ENCODE data around the gene FAAP20.

DNA sequence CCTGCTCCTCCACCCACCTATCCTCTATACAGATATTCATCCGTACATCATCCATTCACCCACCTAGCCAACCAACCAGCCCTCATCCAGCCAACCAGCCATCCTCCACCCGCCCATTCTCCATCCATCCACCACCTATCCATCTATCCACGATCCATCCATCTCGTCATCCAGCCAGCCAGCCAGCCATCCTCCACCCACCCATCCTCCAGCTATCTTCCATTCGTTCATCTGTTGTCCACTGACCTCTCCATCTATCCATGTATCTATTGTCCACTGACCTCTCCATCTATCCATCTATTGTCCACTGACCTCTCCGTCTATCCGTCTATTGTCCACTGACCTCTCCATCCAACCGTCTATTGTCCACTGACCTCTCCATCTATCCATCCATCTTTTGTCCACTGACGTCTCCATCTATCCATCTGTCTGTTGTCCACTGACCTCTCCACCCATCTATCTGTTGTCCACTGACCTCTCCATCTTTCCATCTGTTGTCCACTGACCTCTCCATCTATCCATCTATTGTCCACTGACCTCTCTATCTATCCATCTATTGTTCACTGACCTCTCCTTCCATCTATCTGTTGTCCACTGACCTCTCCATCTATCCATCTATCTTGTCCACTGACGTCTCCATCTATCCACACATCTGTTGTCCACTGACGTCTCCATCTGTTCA lies 47.6 kb downstream of the FAAP20 start:
- TF ChIP-seq POLR2AphosphoS5 (IDR thresholded peaks at IDR 0.05; ENCODE audit: low read depth, low read length) (no peak), ELF1 (IDR thresholded peaks at IDR 0.05; ENCODE audit: borderline replicate concordance, low read depth) (no peak), SIN3A (IDR thresholded peaks at IDR 0.05; ENCODE audit: low read depth) (no peak), POLR2A (IDR thresholded peaks at IDR 0.05; ENCODE audit: borderline replicate concordance, extremely low read depth, insufficient read depth, insufficient read length) (no peak), EZH2 (IDR thresholded peaks at IDR 0.05) (no peak), SRF (IDR thresholded peaks at IDR 0.05; ENCODE audit: low read depth) (no peak), JUND (IDR thresholded peaks at IDR 0.05) (no peak)
- TF ChIP-seq, protein P1, sequence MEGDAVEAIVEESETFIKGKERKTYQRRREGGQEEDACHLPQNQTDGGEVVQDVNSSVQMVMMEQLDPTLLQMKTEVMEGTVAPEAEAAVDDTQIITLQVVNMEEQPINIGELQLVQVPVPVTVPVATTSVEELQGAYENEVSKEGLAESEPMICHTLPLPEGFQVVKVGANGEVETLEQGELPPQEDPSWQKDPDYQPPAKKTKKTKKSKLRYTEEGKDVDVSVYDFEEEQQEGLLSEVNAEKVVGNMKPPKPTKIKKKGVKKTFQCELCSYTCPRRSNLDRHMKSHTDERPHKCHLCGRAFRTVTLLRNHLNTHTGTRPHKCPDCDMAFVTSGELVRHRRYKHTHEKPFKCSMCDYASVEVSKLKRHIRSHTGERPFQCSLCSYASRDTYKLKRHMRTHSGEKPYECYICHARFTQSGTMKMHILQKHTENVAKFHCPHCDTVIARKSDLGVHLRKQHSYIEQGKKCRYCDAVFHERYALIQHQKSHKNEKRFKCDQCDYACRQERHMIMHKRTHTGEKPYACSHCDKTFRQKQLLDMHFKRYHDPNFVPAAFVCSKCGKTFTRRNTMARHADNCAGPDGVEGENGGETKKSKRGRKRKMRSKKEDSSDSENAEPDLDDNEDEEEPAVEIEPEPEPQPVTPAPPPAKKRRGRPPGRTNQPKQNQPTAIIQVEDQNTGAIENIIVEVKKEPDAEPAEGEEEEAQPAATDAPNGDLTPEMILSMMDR (IDR thresholded peaks at IDR 0.05 in 2 of 3, conservative IDR thresholded peaks at IDR 0.05 in 1 of 3; ENCODE audit: borderline replicate concordance in 1 of 3, insufficient read depth in 1 of 3, low read depth in 2 of 3, low read length in 2 of 3): no peak
